Measurements from ENCODE around the gene ZNF282.

DNA sequence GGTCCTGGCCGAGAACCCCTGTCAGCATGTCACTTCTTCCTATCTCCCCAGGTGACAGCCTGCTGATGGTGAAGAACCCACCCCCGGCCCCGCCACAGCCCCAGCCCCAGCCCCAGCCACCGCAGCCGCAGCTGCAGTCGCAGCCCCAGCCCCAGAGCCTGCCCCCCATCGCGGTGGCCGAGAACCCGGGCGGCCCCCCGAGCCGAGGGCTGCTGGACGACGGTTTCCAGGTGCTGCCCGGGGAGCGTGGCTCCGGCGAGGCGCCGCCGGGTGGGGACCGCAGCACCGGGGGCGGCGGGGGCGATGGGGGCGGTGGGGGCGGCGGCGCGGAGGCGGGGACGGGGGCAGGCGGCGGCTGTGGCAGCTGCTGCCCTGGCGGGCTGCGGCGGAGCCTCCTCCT lies 28.4 kb downstream of the ZNF282 start:
- TF ChIP-seq, protein P1, sequence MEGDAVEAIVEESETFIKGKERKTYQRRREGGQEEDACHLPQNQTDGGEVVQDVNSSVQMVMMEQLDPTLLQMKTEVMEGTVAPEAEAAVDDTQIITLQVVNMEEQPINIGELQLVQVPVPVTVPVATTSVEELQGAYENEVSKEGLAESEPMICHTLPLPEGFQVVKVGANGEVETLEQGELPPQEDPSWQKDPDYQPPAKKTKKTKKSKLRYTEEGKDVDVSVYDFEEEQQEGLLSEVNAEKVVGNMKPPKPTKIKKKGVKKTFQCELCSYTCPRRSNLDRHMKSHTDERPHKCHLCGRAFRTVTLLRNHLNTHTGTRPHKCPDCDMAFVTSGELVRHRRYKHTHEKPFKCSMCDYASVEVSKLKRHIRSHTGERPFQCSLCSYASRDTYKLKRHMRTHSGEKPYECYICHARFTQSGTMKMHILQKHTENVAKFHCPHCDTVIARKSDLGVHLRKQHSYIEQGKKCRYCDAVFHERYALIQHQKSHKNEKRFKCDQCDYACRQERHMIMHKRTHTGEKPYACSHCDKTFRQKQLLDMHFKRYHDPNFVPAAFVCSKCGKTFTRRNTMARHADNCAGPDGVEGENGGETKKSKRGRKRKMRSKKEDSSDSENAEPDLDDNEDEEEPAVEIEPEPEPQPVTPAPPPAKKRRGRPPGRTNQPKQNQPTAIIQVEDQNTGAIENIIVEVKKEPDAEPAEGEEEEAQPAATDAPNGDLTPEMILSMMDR (IDR thresholded peaks at IDR 0.05): no peak
- TF ChIP-seq POLR2A (IDR thresholded peaks at IDR 0.05): no peak

Measured in prostate gland (tissue), 2 donors.